ENCODE results near the gene PTPRC.

PTPRC gene

GRCh38 chr1:198677027-198677426 is 38.2 kb downstream of the PTPRC start:
- no peak for DNase-seq

- no peak for DNase-seq
These were observed 39.0 kb downstream of the PTPRC start for GRCh38 chr1:198677871-198678270.

- DNase-seq: no peak
These were observed 39.5 kb downstream of the PTPRC start for GRCh38 chr1:198678301-198678836.

GRCh38 chr1:198678901-198679329 is 40.1 kb downstream of the PTPRC start:
- DNase-seq: no peak

GRCh38 chr1:198679535-198680173 is 40.8 kb downstream of the PTPRC start:
- DNase-seq: no peak

- no peak for DNase-seq
These were observed 41.5 kb downstream of the PTPRC start for GRCh38 chr1:198680174-198680875.

GRCh38 chr1:198681252-198681651 is 42.4 kb downstream of the PTPRC start:
- DNase-seq: no peak

- DNase-seq: no peak
These were observed 43.3 kb downstream of the PTPRC start for GRCh38 chr1:198681831-198682759.

GRCh38 chr1:198682850-198683249 is 44.0 kb downstream of the PTPRC start:
- DNase-seq: no peak

- no peak for DNase-seq
These were observed 44.6 kb downstream of the PTPRC start for GRCh38 chr1:198683449-198683848.

GRCh38 chr1:198686069-198686728 is 47.4 kb downstream of the PTPRC start:
- DNase-seq: no peak

- no peak for DNase-seq
These were observed 48.6 kb downstream of the PTPRC start for GRCh38 chr1:198687429-198687828.

- DNase-seq: no peak
These were observed 52.2 kb downstream of the PTPRC start for GRCh38 chr1:198691063-198691462.

GRCh38 chr1:198693321-198693720 is 54.5 kb downstream of the PTPRC start:
- no peak for DNase-seq

GRCh38 chr1:198694542-198694941 is 55.7 kb downstream of the PTPRC start:
- no peak for DNase-seq

GRCh38 chr1:198696211-198696610 is 57.4 kb downstream of the PTPRC start:
- DNase-seq: no peak

- DNase-seq: peak; percentile 49
These were observed 60.6 kb downstream of the PTPRC start for GRCh38 chr1:198699167-198700015.

GRCh38 chr1:198700016-198700392 is 61.2 kb downstream of the PTPRC start:
- no peak for DNase-seq

GRCh38 chr1:198700396-198700795 is 61.6 kb downstream of the PTPRC start:
- no peak for DNase-seq

GRCh38 chr1:198701250-198701649 is 62.4 kb downstream of the PTPRC start:
- DNase-seq: no peak

GRCh38 chr1:198701766-198702539 is 63.1 kb downstream of the PTPRC start:
- no peak for DNase-seq

Data from right forelimb (tissue), 1 donor.